Measurements from ENCODE around the gene EPB41L4A. TPM values are rescaled to one million over a fixed set of nuclear protein-coding genes. Genes with fewer than 3 reads are reported as not detected.
"Not testable (repeated sequence)": the region's sequence is repeated elsewhere in the genome, so short reads cannot be mapped to it uniquely, and the experiment has no call there.

Gene EPB41L4A, protein sequence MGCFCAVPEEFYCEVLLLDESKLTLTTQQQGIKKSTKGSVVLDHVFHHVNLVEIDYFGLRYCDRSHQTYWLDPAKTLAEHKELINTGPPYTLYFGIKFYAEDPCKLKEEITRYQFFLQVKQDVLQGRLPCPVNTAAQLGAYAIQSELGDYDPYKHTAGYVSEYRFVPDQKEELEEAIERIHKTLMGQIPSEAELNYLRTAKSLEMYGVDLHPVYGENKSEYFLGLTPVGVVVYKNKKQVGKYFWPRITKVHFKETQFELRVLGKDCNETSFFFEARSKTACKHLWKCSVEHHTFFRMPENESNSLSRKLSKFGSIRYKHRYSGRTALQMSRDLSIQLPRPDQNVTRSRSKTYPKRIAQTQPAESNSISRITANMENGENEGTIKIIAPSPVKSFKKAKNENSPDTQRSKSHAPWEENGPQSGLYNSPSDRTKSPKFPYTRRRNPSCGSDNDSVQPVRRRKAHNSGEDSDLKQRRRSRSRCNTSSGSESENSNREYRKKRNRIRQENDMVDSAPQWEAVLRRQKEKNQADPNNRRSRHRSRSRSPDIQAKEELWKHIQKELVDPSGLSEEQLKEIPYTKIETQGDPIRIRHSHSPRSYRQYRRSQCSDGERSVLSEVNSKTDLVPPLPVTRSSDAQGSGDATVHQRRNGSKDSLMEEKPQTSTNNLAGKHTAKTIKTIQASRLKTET
- 0.49 TPM for polyA plus RNA-seq (2013, experiment 1 of 2; ENCODE audit: insufficient read length)
- 0.62 TPM for polyA plus RNA-seq (2013, experiment 2 of 2; ENCODE audit: insufficient read length)

DNA sequence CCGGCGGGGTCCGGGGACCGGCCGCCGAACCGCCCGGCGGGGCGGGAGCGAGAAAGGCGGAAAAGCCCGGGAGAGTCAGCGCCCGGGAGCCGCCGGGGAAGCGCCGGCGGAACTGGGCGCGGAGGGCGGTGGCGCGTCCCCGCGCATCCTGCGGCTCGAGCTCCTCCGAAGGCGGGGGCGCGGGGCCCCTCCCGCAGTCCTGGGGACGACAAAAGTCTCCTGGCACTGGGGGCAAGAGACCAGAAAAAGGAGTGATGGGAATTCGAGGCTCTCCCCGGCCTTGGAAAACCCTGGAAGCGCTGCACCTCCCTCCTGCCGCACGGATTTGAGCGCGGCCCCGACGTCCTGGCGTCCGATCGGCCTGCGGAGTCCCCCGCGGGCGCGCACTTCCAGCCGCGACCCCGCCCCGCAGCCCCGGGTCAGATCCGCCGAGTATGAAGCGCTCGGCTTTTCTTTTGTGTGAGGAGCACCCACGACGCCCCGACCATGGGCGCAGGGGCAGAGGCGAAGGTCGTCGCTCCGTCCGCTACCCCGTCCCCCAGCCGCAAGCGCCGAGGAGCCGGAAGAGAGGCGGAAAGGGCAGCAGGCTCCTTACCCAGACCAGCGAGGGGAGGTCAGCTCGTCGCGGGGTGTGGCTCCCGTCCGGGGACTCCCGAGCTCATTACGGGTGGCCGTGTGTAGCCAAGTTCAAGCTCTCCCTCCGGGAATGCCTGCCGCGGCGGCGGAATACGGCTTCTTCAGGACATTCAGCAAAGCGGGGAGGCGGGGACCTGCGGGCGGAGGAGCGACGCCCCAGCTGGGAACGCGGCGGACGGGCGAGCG is at the start of gene EPB41L4A:
EPB41L4A (minus strand) TSS at position 114 of the 822 bp plus-strand sequence. CDS start 238 bp downstream, outside the sequence.
- DNase-seq: peak; percentile 17

DNA sequence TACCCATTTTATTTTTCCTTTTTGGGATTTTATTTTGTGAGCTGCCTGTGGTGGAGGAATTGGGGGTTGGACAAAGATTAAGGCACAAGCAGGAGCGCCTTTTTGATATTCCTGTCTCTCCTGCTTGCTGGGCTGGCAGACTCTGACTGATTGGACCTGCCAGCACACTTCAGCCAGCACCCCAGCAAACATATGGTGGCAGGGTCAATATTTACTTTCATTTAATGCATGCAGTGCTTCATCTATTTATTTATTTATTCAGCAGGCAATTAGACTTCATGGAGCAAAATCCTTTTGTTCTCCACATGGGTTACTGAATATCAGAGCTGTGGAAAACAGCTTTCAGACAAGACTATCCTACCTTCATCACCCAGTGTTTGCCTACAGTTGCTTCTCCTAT is 48.4 kb upstream of the EPB41L4A start:
- DNase-seq: no peak

DNA sequence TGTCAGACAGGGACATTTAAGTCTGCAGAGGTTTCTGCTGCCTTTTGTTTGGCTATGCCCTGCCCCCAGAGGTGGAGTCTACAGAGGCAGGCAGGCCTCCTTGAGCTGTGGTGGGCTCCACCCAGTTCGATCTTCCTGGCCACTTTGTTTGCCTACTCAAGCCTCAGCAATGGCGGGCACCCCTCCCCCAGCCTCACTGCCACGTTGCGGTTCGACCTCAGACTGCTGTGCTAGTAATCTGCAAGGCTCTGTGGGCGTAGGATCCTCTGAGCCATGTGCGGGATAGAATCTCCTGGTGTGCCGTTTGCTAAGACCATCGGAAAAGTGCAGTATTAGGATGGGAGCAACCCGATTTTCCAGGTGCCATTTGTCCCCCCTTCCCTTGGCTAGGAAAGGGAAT is 47.2 kb upstream of the EPB41L4A start:
- not testable (repeated sequence) for DNase-seq

DNA sequence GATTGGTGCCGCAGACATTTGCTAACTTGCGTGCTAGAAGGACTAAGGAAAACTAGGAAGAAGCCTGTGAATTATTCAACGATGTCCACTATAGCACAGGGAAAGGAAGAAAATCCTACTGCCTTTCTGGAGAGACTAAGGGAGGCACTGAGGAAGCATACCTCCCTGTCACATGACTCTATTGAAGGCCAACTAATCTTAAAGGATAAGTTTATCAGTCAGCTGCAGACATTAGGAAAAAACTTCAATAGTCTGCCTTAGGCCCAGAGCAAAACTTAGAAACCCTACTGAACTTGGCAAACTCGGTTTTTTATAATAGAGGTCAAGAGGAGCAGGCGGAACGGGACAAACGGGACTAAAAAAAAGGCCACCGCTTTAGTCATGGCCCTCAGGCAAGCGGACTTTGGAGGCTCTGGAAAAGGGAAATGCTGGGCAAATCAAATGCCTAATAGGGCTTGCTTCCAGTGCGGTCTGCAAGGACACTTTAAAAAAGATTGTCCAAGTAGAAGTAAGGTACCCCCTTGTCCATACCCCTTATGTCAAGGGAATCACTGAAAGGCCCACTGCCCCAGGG is 28.2 kb upstream of the EPB41L4A start:
- DNase-seq: not testable (repeated sequence)

DNA sequence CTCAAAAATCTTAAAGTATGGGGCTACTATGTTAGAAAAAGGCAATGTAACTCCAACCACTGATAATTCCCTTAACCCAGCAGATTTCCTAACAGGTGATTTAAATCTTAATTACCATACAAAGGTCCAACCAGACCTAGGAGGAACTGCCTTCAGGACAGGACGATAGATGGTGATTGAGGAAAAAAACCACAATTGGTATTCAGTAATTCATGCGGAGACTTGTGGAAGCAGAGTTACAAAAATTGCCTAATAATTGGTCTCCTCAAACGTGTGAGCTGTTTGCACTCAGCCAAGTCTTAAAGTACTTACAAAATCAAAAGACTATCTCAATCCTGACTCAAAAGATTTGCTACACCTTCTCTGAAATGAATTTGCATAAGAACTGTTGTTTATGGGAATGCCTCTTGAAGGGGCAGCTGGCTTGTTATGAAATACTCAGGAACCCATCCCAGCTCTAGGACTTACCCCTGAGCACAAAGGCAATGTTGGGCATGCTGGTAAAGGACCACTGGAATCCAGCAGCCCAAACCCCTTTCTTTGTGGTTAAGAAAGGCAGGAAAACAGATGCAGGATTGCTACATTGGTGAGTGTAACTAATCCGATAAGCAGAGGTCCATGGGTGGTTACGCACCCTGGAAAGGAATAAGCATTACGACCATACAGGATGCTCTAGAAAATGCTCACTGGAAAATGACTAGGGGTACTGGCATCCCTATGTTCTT is 26.7 kb upstream of the EPB41L4A start:
- DNase-seq: no peak

DNA sequence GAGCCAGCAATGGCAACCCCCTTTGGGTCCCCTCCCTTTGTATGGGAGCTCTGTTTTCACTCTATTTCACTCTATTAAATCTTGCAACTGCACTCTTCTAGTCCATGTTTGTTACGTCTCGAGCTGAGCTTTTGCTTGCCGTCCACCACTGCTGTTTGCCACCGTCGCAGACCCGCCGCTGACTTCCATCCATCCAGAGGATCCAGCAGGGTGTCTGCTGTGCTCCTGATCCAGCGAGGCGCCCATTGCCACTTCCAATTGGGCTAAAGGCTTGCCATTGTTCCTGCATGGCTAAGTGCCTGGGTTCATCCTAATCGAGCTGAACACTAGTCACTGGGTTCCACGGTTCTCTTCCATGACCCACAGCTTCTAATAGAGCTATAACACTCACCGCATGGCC is 24.9 kb upstream of the EPB41L4A start:
- DNase-seq: not testable (repeated sequence)

DNA sequence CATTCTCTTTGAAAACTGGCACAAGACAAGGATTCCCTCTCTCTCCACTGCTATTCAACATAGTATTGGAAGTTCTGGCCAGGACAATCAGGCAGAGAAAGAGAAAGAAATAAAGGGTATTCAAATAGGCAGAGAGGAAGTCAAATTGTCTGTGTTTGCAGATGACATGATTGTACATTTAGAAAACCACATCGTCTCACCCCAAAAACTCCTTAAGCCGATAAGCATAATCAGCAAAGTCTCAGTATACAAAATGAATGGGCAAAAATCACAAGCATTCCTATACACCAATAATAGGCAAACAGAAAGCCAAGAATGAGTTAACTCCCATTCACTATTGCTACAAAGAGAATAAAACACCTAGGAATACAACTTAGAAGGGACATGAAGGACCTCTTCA is 21.0 kb upstream of the EPB41L4A start:
- no peak for DNase-seq

DNA sequence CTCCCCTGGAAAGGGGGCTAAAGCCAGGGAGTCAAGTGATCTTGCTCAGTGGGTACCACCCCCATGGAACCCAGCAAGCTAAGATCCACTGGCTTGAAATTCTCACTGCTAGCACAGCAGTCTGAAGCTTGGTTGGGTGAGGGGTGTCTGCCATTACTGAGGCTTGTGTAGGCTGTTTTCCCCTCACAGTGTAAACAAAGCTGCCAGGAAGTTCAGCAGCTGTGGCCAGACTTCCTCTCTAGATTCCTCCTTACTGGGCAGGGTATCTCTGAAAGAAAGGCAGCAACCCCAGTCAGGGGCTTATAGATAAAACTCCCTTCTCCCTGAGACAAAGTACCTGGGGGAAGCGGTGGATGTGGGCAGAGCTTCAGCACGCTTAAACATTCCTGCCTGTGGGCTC is 17.1 kb upstream of the EPB41L4A start:
- DNase-seq: no peak

DNA sequence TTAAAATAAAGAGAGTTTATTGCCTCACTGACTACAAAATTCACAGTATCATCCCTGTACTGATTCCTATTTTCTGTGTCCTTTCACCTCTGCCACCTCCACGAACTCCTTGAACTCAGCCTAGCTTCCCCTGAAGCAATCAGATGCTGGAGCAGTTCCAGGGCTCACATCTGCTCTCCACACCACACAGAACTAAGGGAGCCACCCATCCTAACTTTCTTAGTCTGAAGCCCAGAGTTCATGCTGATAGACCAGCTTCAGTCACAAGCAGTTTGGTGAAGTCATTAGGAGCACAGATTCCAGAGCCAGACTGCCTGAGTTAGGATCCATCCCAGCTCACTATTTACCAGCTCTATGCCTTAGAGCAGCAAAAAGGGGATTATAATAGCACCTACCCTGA is 15.6 kb upstream of the EPB41L4A start:
- DNase-seq: no peak

DNA sequence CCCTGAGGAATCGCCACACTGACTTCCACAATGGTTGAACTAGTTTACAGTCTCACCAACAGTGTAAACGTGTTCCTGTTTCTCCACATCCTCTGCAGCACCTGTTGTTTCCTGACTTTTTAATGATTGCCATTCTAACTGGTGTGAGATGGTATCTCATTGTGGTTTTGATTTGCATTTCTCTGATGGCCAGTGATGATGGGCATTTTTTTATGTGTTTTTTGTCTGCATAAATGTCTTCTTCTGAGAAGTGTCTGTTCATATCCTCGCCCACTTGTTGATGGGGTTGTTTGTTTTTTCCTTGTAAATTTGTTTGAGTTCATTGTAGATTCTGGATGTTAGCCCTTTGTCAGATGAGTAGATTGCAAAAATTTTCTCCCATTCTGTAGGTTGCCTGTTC is 7.1 kb upstream of the EPB41L4A start:
- DNase-seq: not testable (repeated sequence)

DNA sequence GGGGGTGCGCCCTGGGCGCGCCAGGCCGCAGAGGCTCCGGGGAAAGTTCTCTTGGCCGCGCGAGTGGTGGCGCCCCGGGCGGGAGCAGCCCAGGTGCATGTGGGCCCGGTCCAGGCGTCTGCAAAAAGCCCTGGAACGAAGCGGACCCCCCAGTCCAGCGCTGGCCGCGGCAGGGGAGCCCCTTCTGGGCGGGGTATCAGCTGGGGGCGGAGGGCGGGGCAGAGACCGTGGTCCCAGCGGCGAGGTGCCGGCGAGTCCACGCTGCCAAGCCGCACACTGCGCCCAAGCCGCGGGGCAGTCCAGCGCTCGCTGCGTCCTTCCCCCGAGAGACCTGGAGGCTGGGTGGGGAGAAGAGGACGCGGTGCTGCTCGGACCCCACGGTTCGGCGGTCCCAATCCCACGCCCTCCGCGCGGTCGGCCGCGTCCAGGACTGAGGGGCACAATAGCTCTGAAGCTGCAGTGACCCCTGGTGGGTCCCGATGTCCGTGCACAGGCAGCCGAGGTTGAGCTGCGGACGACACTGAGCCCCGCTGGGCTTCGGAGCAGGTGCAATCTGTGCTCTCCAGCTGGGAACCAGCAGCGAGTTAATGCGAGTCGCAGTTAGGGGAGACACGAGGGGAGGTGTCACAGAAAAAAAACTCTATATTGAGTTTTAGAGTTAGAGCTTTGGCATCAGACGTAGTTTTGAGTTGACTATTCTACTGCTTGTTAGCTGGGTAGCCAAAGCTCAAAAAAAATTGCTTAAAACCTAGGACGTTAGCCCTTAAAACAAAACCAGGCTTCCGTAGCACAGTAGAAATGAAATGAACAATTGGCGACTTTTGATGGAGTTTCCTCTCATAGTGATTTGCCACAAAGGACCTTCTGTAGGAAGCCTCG is 1.1 kb upstream of the EPB41L4A start:
- DNase-seq: peak; percentile 48

DNA sequence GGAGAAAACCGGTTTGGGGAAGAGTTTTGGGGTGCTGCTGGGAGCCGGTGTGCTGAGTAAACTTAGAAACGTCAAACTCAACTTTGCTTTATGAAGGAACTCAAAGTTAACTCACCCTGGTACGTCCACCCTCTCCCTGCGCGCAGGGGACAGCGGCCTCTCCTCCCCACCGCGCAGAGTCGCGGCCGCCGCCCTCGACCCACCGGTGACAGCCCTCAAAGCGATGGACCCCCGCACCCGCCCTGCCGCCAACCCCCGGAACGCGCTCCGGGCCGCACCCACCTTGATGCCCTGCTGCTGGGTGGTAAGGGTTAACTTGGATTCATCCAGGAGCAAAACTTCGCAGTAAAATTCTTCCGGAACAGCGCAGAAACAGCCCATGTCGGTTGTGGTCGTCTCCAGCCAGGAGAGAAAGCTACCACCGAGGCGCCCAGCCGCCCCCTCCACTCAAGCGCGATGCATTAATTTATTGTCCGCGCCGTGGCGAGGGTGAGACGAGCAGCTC is 366 bp downstream of the EPB41L4A start:
- DNase-seq: no peak

DNA sequence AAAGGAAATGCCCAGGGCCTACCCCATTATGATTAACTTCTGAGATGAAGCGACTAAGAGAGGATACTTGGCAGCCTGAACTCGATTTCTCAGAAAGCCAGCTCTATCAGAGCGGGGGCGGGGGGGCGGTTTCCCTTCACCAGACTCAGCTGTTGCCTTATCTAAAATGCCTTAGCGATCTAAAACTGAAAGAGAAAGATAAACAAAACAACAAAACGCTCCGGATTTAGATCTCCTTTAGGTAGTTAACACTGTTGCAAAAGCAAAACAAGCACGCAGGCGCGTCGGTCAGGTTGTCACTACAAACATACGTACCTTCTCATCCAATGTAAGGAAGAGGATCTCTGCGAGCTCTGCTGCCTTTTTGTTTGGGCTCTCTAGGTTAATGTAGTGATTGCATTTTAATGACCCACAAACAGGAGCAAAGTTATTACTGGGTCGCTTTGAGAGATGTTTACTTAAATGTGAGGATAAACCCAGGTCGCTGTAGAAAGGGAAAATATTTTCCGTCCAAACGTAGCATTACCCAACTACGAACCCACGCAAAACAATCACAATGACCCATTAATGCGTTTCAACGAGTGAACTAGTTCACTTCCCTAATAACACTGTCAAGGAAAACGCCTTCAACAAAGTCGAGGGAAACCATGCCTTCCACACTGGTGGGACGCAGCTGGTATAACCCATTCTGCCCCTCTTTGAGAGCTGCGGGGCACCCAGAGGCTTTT is 982 bp downstream of the EPB41L4A start:
- no peak for DNase-seq

DNA sequence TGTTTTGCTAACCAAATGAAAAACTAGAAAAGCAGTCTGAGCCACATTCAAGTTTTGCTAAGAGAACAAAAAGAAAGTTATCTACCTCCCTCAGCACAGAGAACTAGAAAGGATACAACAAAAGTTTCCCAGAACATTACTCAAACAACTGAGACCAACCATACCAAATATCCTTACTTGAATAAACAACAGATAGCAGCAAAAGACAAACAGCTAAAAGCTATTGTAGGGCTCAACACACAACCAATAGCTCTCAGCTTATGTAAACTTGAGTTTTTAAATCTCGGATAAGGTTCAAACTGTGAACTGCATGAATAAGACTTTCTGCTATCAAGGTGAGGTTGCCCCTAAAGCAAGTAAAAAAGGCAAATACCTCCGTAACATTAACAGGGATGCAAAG is 3.5 kb downstream of the EPB41L4A start:
- DNase-seq: no peak

DNA sequence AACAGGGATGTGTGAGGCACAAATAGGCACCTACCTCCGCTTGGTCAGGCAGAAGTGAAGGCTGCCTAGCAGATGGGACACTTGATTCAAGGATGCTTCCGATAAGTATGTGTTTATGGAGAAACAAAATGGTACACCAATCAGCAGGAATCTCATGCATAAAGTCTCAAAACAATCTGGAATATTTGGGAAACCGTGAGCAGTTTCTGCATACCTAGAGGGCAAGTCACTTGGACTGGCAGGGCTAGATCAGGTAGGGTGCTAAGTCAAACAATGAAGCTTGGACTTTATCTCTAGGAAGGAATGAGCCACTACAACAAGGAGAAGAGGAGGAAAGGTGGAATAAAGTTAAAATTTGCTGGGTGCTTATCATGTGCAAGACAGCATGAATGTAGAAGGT is 5.5 kb downstream of the EPB41L4A start:
- no peak for DNase-seq

DNA sequence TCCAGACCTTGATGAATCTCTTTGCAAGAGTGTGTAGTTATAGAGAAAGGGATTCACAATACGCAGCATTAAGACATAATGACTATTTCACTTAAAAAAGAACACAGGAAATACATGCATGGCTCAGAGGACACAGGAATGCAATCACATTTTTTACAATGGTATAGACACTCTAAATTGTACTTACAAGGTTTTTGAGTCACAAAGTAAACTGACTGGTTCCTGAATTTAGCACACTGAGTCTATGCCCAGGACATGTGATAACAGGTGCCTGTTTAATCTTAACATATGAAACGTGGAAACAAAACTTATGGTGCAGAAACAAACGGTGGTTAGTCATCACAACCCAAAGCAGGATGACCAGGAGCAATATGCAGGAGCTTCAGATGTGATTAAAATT is 6.7 kb downstream of the EPB41L4A start:
- no peak for DNase-seq

DNA sequence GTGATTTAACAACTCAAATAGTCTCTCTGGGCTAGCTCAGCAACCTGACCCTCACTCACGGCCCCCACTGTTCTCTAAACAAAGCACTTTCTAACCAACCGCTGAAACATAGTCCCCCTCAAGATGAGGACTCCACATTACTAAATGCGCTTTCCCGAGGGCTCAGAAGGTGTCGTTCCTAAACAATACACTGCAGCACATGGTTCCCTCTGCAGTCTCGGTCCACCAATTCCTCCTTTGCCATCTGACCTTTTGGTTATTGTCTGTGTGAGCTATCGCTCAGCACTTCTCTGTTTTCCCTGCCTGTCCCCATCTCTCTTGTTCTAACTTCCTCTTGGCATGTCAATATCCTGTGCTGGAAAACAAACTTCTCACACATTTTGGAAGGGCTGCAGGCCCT is 7.2 kb downstream of the EPB41L4A start:
- no peak for DNase-seq

DNA sequence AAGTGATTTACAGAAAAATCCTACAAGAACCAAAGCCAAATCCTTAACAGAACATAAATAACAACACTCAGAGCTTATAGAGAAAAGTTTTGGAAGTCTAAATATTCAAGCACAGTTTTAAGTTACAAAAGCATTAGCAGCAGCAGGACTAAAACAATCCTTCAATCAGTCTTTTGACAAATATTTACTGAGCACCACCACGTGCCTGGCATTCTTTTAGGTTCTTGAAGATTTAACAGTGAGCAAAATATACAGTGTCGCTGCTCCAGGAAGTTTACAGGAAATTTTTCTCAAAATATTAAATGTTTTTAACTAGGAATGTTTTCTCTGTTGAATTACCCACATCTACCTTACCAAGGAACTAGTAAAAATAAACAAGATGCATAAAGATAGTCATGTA is 11.4 kb downstream of the EPB41L4A start:
- DNase-seq: no peak

DNA sequence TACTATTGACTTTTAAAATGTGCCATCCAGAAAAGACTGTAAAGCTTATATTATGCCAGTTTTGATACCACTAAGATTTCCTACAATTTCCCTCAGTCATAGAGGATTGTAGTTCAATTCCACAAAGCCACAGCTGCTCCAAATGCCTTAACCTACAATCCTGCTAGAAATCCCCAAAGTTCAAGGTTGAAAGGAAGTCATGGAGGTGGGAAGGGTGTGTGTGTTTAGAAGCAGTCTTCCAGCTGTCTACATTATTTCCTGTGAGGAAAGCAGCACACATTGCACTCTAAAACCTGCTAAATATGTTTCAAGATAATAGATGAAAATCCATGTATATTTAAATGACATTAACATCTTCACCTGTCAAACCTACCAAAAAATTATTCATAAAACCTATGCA is 11.8 kb downstream of the EPB41L4A start:
- no peak for DNase-seq

DNA sequence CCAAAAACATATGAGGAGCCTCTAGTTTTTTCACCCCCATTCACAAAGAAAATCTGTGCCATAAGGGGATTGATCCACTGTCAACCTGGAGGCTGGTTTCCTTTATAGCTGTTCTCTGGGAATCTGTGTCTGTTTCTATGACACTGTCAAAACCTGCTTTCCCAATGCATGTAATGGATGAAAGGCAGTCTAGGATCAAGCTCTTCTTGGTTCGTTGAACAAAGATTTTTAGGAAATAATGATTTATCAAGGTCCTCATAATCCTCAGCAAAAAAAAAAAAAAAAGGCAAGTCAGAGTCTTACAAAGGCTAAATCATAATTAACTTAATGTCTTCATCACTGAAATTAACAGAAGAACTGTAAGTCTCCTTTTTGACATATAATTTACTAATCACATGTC is 16.0 kb downstream of the EPB41L4A start:
- DNase-seq: no peak

All from fibroblast of skin of scalp (primary cell).